COR-L47 (cell line): Measurements from ENCODE around the gene MSGN1.
A peak's percentile ranks its signal among the peaks of the same experiment; 100 is the strongest.

ENCODE experiments used
- DNase-seq: peaks from one replicate; lab custom pipeline; 2025; lab: John Stamatoyannopoulos, UW

Gene MSGN1

DNA sequence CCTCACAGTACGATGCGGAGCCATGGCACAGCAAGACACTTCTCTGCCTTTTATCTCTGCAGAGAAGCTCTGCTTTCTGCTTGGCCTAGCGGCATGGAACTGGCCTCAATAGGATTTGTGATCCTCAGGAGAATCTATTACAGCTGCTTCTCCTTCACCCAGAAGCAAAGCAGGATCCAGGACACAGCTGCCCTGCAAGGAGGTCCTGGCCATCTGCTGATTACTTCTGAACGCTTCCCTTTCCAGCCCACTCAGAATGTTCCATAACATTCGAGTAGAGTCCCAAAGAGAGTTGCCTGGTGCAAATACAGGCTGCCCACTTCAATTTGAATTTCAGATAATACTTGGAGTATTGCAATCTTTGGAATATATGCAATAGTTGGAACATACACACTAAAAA is 33.0 kb downstream of the MSGN1 start:
- no peak for DNase-seq

DNA sequence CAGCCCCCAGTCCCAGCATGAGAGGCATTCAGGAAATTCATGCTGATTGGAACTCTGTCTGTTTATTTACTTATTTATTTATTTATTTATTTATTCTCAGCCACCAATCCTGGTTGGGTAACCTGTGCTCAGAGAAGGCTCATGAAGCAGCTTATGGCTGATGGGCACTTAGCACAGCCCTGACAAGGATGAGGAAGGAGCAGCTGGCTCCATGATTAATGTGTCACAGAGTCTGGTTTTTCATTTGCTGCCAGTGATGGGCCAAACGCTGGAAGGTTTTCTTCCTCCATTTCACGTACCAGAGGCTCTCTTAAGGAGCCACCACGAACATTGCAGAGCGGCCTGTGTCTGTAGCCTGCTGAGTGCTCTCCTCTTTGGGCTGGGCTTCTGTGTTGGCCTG is 33.9 kb downstream of the MSGN1 start:
- no peak for DNase-seq

DNA sequence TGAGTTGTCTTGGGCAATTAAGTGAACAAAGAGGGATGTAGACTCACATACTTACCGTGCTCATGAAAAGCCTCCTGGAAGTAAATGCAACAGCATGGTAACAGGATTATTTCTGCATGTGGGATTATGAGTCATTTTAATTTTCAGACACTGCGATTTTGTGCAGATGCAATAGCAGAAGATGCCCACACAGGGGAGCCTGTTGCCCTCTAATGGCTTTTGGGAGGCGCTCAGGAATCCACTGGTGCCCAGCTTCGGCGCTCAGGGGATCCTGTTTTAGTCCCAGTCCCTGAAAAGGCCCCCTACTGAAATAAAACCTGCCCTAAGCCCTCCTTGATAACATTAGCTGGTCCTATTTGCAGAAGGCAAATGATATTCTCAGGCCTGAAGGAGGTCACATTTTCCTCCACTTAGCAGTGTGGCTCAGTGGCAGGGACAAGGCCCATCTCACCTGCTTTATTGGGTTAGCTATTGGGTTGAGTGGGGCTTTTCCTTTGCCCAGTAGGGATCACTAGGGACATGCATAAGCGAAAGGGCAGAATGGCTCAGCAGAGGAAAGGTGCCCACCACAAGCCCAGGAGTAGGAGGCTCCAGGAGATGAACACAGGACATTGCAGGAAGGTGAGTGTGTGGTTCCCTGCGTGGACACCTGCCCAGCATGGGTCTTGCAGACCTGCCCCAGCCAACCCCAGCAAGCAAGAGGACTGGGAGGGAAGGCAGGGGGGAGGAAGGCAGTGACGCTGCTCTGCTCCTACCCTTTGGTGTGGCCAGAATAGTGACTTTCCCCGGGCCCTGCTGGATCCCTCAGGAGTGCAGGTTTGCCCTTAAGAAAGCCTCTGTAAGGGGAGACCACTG is 35.7 kb downstream of the MSGN1 start:
- DNase-seq = peak; percentile 35

DNA sequence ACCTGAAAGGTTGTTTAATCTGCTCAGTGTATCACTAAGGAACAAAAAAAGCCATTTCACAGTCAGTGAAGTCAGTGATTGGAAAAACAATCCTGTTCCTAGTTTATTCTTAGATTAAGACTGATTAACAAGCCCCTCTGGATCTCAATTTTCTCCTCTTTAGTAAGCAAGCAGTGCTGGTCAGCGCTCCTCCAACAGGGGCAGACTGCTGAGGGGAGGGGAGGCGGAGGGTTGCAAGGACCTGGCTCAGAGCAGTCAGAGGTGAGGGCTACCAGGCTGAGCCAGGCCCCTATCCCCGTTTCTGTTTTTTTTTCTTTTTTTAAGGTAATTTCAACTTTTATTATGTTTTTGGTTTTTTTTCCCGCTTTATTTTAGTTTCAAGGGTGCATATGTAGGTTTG is 37.5 kb downstream of the MSGN1 start:
- no peak for DNase-seq

DNA sequence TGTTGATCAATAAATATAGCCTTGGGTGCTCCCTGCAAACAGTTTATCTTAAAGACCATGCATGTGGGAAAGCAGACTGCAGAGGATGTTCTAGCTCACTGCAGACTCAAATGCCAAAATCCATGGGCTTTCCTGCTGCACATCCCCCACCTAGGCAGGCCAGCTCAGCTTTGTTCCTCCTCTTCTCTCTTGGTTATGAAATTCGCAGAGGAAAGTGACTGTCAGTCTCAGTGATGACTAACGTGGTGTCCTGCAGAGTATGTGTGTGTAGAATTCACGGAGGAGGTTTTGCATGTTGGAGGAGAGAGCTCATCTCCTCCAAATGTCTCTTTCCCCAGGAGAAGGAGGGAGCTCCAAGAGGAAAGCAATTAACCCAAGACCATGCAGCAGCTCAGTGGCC is 40.8 kb downstream of the MSGN1 start:
- DNase-seq = no peak

DNA sequence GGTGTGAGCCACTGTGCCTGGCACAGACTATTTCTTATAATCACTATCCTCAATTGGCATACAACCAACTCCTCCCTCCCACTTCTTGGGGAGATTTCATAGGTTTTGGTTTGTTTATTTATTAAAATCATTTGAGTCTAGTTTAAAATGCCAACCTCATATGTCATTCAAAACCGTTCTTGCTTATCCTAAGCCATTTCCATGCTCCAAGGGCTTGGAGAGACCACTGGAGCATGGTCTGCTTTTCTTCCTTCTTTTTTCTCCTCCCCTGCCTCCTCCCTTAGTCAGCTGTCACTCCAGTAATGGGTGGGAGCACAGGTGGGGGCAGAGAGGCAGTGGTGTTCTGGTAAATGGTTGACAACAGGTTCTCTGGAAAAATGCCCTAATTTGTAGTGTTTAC is 41.8 kb downstream of the MSGN1 start:
- DNase-seq = no peak

DNA sequence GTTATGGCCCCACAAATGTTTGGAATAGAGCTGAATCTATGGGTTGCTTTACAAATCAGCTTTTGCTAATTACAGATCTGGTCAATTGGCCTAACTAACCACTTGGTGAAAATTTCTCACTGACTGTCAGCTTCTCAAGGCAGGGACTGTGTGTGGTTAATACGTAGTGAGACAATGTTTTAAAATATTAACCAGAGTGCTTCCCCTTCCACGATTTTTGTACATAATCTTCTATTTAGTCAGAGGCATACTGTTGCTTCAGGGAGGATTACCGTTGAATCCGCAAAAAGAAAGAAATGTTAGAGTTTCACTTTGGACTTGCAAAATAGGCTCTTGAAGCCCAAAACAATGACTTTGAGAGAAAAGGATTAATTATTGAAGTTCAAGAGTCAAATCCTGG is 47.3 kb downstream of the MSGN1 start:
- no peak for DNase-seq

DNA sequence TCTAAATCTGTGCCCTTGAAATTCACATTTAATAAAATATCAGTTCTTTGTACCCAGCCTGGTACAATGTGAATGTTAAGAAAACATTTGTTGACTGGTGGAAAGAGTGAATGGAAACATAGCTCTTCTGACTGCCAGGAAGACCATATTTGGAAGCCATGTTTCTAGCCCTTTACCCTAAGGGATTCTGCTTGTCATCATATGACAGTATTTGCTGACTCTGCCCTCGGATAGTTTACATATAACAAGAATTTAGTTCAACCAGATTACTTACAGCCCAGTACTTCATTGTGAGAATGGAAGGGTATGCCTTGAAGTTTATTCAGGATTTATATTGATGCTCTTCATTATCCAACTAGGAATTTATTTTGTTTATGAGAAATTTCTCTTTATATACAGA is 48.4 kb downstream of the MSGN1 start:
- DNase-seq = no peak

DNA sequence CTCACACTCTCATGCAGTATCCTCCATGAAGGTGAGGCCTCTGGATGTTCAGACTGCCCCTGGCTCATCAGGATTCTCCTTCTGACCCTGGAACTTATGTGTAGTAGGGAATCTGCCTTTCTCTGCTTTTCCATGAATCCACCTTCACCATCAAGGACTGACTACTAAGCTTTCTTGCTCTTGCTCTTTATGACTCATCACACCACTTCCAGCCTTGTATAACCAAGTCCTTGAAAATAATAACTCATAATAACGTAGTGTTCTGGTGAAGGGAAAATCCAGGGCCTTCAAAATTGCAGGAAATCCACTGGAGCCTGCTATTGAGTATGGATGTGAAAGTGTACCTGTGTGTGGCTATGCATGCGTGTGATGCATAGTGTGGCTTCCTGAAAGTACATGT is 50.9 kb downstream of the MSGN1 start:
- no peak for DNase-seq
